Aorta (tissue), 5 donors: ENCODE data around the gene MSI2. TPM values are rescaled to one million over a fixed set of nuclear protein-coding genes. Genes with fewer than 3 reads are reported as not detected.

Experiments
- ATAC-seq: fragments of 200-7000 bp; cut with Tn5 transposase; one replicate; pipeline ENCODE4 v1.9.1; 2022; ENCODE audit warnings: moderate library complexity; ENCODE audit not compliant: low FRiP score
- DNase-seq, 2 donors: peaks; one replicate each; pipeline ENCODE4 v3.0.0-alpha.2; 2020
- H3K27ac ChIP-seq, 2 donors: one replicate each; pipeline ENCODE4 v1.5.1; 2013; ENCODE audit warnings: low read length in 2 of 2, mild to moderate bottlenecking in 2 of 2, moderate library complexity in 2 of 2, control low read depth in 1 of 2, inconsistent platforms in 1 of 2, low read depth in 1 of 2
- H3K27me3 ChIP-seq, 2 donors: one replicate each; pipeline ENCODE4 v1.6.1; 2013; ENCODE audit warnings: control low read depth in 1 of 2, low read length in 1 of 2, mild to moderate bottlenecking in 1 of 2, moderate library complexity in 1 of 2; ENCODE audit not compliant: insufficient read depth in 2 of 2, control insufficient read depth in 1 of 2
- H3K36me3 ChIP-seq, 2 donors: one replicate each; pipeline ENCODE4 v1.6.1; 2013; ENCODE audit warnings: control low read depth in 1 of 2, low read length in 1 of 2, mild to moderate bottlenecking in 1 of 2; ENCODE audit not compliant: insufficient read depth in 2 of 2, control insufficient read depth in 1 of 2
- H3K4me1 ChIP-seq, 2 donors: one replicate each; pipeline ENCODE4 v1.6.1; 2013; ENCODE audit warnings: low read length in 2 of 2, control low read depth in 1 of 2, mild to moderate bottlenecking in 1 of 2, moderate library complexity in 1 of 2; ENCODE audit not compliant: insufficient read depth in 2 of 2, control insufficient read depth in 1 of 2
- H3K4me3 ChIP-seq, 2 donors: one replicate each; pipeline ENCODE4 v1.5.1; 2013; ENCODE audit warnings: low read length in 2 of 2, control low read depth in 1 of 2, mild to moderate bottlenecking in 1 of 2
- H3K9me3 ChIP-seq: one replicate; pipeline ENCODE4 v1.6.1; 2013; ENCODE audit warnings: mild to moderate bottlenecking, low read length; ENCODE audit not compliant: control insufficient read depth
- WGBS, 2 donors: extraction: QIAGEN DNeasy Blood & Tissue Kit; methylation state at CpG; one replicate each; pipeline ENCODE4 v1.1.7; 2013; 5-methylcytosine and 5-hydroxymethylcytosine counted together
- intact Hi-C, 2 donors: fragments of 100-400 bp; cut with DNase I; formaldehyde crosslinking; loops; one replicate each; pipeline versions ENCODE4 v1.14.2 to v1.15.0; 2022
- polyA plus RNA-seq, 2 donors: library from polyadenylated mRNA; stranded (reverse); fragments of 200-250 nt; gene quantifications; one replicate each; pipeline ENCODE4 v1.2.3, GENCODE V29; 2013
- total RNA-seq, 2 donors: library from RNA; stranded (reverse); fragmentation: NEBNext Ultra II Directional; extraction: Animal tissue kit (Norgen Biotek cat#: 25700); gene quantifications; one replicate each; pipeline ENCODE4 v1.2.1, GENCODE V29; 2021
- donor health status: healthy with polysubstance abuse.
- donor health status: Bipolar disorder and iron deficiency.
- donor health status: DM: no; HTN: no; CAD: no.
- donor health status: DM: no; HTN: no; CAD: no.
- donor health status: DM: yes; HTN: yes; CAD: no.

MSI2 gene
- total and polyA plus RNA-seq, 4 donors, result 9.3 to 48.2 (median 29.1) TPM

DNA sequence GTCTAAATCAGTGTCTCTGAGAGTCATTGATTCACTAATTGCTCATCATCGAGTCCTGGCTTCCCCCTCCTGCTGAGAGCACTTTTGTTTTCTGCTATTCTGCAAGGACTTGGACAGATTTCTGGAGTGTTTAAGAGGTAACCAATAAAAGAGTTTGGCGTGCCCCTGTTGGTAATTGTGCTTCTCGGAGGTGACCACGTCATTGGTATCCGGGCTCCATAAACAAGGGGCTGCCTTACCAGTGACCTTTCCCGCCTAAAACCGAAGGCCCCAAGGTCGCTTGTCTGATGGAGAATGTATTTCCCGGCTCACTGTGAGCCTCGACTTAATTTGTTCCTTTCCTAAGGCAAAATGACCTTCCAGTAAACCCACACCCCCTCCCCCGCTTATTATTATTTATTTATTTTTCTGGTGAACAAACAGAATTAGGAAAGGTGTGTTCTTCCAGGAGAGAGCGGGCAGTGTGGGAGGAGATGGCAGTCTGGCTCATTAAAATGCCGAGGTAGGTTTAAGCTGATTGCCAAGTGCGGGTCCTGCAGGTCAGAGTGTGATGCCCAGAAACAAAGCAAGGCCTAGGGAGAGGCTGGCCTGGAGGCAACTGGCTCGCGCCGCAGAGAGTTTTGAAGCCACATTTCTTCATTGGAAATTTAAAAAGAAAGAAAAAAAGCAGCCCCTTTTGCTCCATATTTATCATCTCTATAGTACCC is 30.2 kb downstream of the MSI2 start:
- H3K9me3 ChIP-seq, result no peaks in the 10 kb centered on the region
- DNase-seq (no peak), ATAC-seq (no peak)
- H3K4me3 ChIP-seq, result no peak overlapping the region
- 90 to 93% methylated on average over 17 of the region's 17 CpGs for WGBS, 2 donors
- H3K27ac ChIP-seq, result no peak overlapping the region
- H3K27me3 ChIP-seq, result no peaks in the 10 kb centered on the region
- H3K36me3 ChIP-seq, result no peaks in the 10 kb centered on the region
- intact Hi-C loops, result no loop called here
- peaks cover 0 to 2% of the 10 kb centered on the region in 2 donors for H3K4me1 ChIP-seq

DNA sequence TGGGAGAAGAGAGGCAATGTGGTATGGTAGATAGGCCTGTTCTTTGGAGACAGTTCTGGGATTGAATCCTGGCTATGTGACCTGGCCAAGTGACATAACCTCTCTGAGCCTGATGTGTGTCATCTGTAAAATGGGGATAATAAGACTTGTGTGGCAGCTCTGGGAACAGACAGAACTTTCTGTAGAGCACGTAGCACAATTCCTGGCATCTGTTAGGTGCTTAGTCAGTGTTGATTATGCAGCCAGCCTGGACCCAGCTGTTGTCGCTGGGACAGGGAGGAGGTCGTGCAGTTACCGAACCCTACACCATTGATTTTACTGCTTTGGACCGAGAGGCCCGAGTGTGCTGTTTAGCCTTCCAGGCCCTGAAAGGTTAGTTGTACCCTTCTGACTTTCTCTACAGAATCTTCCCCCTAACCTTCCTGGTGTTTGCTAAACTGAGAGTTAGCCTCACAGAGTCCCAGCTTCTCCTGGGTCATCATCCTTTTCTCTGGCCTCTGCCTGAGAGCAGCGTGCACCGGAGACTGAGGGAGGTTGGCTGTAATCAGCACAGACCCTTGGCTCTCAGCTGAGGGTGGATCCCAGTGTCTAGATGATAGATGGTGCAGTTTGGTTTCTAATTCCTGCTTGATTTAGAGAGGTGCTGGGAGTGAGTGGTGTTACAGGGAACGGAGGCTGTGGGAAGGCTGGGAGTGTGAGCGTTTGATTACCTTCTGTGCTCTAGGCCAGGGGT is 31.9 kb downstream of the MSI2 start:
- 50 to 52% methylated on average over 10 of the region's 10 CpGs for WGBS, 2 donors
- H3K9me3 ChIP-seq, result no peaks in the 10 kb centered on the region
- no peak for DNase-seq
- peak; percentile 39 for ATAC-seq
- intact Hi-C loops, result no loop called here
- peaks cover 0 to 2% of the 10 kb centered on the region in 2 donors for H3K4me1 ChIP-seq
- no peak overlapping the region for H3K4me3 ChIP-seq
- H3K27me3 ChIP-seq, result no peaks in the 10 kb centered on the region
- H3K27ac ChIP-seq, result no peak overlapping the region
- H3K36me3 ChIP-seq, result no peaks in the 10 kb centered on the region

DNA sequence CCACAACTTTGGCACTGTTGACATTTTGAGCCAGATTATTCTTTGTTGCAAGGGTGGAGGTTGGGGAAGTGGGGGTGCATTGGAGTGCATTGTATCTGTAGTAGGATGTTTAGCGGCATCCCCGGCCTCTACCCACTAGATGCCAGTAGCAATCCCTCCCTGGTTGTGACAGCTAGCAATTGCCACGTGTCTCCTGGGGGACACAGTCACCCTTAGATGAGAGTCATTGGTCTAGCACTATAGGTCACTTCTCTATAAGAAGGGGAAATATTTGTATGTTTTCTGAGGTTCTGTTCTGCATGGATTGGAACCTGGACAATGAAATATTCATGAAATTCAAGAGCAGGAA is 32.4 kb downstream of the MSI2 start:
- H3K4me1 ChIP-seq, result peaks cover 0 to 2% of the 10 kb centered on the region in 2 donors
- ATAC-seq, result no peak
- no peak overlapping the region for H3K4me3 ChIP-seq
- 83 to 88% methylated on average over 3 of the region's 3 CpGs for WGBS, 2 donors
- H3K27me3 ChIP-seq, result no peaks in the 10 kb centered on the region
- intact Hi-C loops, result no loop called here
- H3K36me3 ChIP-seq, result no peaks in the 10 kb centered on the region
- H3K27ac ChIP-seq, result no peak overlapping the region
- DNase-seq, result no peak
- no peaks in the 10 kb centered on the region for H3K9me3 ChIP-seq

DNA sequence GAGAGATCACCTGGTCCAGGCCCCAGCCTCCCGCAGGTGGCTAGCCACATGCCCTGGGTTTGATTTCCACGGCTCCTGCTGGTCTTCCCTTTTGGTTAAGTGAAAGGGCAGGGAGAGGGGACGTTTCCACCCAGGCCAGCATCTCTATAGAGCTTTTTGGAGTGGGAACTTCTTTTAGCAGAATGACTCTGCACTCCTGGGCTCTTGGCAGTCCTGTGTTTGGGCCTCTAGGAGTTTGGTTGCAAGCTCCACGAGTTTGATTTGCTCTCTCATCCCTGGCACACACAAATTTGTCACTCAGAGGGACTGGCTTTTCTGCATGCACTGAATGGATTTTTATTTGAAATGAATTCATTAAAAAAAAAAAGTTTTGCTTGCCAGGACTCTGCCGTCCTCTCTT is 32.8 kb downstream of the MSI2 start:
- H3K36me3 ChIP-seq, result no peaks in the 10 kb centered on the region
- H3K27ac ChIP-seq, result no peak overlapping the region
- WGBS, 2 donors, result 57 to 63% methylated on average over 5 of the region's 5 CpGs
- H3K9me3 ChIP-seq, result no peaks in the 10 kb centered on the region
- intact Hi-C loops, result no loop called here
- H3K4me3 ChIP-seq, result no peak overlapping the region
- ATAC-seq (peak; percentile 15), DNase-seq (no peak)
- H3K4me1 ChIP-seq, result peaks cover 0 to 2% of the 10 kb centered on the region in 2 donors
- no peaks in the 10 kb centered on the region for H3K27me3 ChIP-seq

DNA sequence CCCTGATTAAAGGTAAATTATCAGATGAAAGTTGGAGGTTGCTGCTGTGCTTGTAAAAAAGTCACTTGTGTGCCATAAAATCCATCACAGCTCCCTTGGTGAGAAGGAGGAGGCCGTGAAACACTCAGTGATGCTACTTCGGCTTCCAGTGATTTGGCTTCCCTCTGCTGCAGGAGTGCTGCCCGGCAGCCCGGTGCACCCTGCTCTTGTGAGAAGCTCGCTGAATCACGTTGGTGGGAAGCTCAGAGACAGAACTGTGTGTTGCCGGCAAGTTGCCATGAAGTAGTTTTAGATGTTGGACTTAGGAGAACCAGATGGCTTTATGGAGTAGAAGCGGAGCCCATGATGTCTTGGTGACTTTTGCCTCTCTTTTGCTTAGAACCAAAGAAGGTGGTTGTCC is 33.3 kb downstream of the MSI2 start:
- Histone ChIP-seq H3K4me3 (no peak overlapping the region), H3K27me3 (no peaks in the 10 kb centered on the region), H3K9me3 (no peaks in the 10 kb centered on the region), H3K27ac (no peak overlapping the region), H3K36me3 (no peaks in the 10 kb centered on the region), H3K4me1 (peaks cover 0 to 2% of the 10 kb centered on the region in 2 donors)
- WGBS, 2 donors, result 75 to 77% methylated on average over 8 of the region's 8 CpGs
- intact Hi-C loops, result no loop called here
- ATAC-seq, result no peak
- DNase-seq, result no peak

DNA sequence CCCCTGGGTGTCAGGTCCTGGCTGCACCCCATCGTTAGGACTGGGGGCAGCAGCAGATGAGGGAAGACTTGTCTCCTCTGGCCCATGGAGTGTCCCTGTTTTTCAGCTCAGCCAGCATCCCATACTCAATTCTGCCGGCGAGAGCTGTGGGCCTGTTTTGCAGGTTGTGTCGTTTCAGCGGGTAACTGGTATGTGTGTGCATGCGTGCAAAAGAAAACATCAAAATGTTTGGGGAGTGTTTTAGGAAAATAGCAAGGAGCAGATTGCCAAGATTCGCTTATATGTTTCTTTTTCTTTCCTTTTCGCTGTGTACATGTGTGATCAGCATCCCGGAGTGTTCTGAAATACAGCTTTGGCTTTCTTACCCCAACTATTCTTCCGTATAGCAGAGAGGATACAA is 34.7 kb downstream of the MSI2 start:
- Histone ChIP-seq H3K36me3 (no peaks in the 10 kb centered on the region), H3K4me3 (no peak overlapping the region), H3K27ac (no peak overlapping the region), H3K27me3 (no peaks in the 10 kb centered on the region), H3K9me3 (no peaks in the 10 kb centered on the region), H3K4me1 (no peaks in the 10 kb centered on the region)
- intact Hi-C loops, result no loop called here
- 87% methylated on average over 10 of the region's 10 CpGs for WGBS, 2 donors
- ATAC-seq, result no peak
- no peak for DNase-seq

DNA sequence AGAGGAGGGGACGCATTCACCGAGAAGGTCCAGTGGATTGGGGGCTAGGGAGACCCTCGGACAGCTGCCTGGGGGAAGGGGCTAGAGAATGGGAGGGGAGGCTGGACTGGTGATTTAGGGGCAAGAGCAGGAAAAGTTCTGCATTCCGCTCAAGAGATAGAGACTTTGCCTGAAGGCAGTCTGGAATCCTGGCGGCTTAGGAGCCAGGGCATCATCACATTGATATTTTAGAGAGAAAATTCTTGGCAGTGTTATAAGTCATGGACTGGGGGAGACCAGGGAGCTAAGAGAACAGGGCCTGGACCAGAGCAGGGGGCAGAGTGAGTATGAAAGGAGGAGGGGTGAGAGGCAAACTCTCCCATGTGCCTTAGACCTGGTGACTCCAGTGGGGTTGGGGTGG is 35.8 kb downstream of the MSI2 start:
- no peak for DNase-seq
- H3K36me3 ChIP-seq, result no peaks in the 10 kb centered on the region
- WGBS, 2 donors, result 93 to 94% methylated on average over 5 of the region's 5 CpGs
- no peaks in the 10 kb centered on the region for H3K9me3 ChIP-seq
- H3K4me1 ChIP-seq, result no peaks in the 10 kb centered on the region
- intact Hi-C loops, result no loop called here
- no peak overlapping the region for H3K4me3 ChIP-seq
- no peaks in the 10 kb centered on the region for H3K27me3 ChIP-seq
- no peak for ATAC-seq
- no peak overlapping the region for H3K27ac ChIP-seq

DNA sequence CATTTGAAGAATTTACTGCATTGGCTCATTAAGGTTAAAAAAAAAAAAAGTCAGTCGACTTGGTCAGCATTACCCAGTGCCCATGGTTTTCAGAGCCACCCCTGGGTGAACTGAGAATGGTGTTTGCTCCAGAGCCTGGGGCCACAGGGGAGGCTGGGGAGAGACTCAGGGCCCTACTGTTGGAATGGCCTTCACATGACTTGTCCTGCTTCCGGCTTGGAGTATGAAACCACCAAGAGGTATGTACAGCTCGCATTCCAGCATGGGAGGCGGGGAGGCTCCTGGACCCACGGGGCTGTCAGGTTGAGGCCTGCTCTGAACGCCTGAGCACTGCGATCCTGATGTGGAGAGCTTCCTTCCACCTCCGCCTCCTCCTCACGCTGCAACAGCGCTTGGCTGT is 36.8 kb downstream of the MSI2 start:
- no peaks in the 10 kb centered on the region for H3K27me3 ChIP-seq
- H3K4me1 ChIP-seq, result no peaks in the 10 kb centered on the region
- intact Hi-C loops, result no loop called here
- DNase-seq (no peak), ATAC-seq (no peak)
- no peaks in the 10 kb centered on the region for H3K9me3 ChIP-seq
- WGBS, 2 donors, result 84 to 90% methylated on average over 10 of the region's 10 CpGs
- no peak overlapping the region for H3K4me3 ChIP-seq
- no peak overlapping the region for H3K27ac ChIP-seq
- no peaks in the 10 kb centered on the region for H3K36me3 ChIP-seq

DNA sequence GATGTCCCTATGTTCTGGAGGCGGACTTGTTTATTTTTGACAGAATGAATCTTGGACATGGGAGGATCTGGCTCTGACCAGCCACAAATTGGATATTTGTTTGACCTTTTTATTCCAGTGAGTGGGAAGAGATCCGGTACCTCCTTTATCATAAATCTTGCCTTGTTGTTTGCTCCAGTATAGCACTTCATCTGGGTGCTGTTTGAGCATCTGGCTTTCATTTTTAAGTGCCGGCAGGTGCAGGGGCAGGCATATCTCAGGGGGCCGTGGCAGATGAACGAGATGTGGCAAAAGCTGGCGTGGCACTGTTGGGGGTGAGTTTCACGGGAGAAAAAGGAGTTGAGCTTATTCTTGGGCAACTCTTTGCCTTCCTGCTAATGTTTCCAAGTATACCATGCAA is 37.8 kb downstream of the MSI2 start:
- ATAC-seq, result no peak
- Histone ChIP-seq H3K4me1 (no peaks in the 10 kb centered on the region), H3K27me3 (no peaks in the 10 kb centered on the region), H3K9me3 (peaks cover 2% of the 10 kb centered on the region), H3K4me3 (no peak overlapping the region), H3K27ac (no peak overlapping the region), H3K36me3 (peaks cover 0 to 2% of the 10 kb centered on the region in 2 donors)
- no peak for DNase-seq
- intact Hi-C loops, result no loop called here
- 92 to 94% methylated on average over 7 of the region's 7 CpGs for WGBS, 2 donors
